ENCODE results near the gene PSMC2. TPM values are rescaled to one million over a fixed set of nuclear protein-coding genes. Genes with fewer than 3 reads are reported as not detected.

Gene PSMC2
- total and polyA plus RNA-seq, 2 of the 4 experiments (the other 2 are of a cell fraction): 184 to 311 TPM

- Histone ChIP-seq H4K91ac (ENCODE audit: insufficient read depth, low read depth, low read length) (no peak overlapping the region), H3K18ac (ENCODE audit: low read depth, low read length) (no peak overlapping the region)
Observed at GRCh38 chr7:103382032-103382402, 34.6 kb downstream of the PSMC2 start.

More at GRCh38 chr7:103382032-103382402, 34.6 kb downstream of the PSMC2 start:
- ChIA-PET POLR2A (ENCODE audit: unreplicated experiment) (no interaction called here), CTCF (no interaction called here)
- no peak overlapping the region for H2AK9ac ChIP-seq (replicated peaks; ENCODE audit: low read depth, low read length, poor library complexity)
- H2BK5ac ChIP-seq (ENCODE audit: low read depth, low read length, poor library complexity, severe bottlenecking): peak overlapping the region; percentile 78
- peaks cover 7% of the 10 kb centered on the region for H3K27me3 ChIP-seq (ENCODE audit: control insufficient read depth, insufficient read depth, low read length)
- H3K27ac ChIP-seq (ENCODE audit: insufficient read depth, low read length): no peak overlapping the region
- H3K23ac ChIP-seq (ENCODE audit: low read depth, low read length): no peak overlapping the region
- no peak overlapping the region for H2BK15ac ChIP-seq (ENCODE audit: low read depth, low read length)
- no peaks in the 10 kb centered on the region for H3K79me1 ChIP-seq (ENCODE audit: low read depth in 1 of 2, low read length in 2 of 2)
- H3K36me3 ChIP-seq (ENCODE audit: control insufficient read depth, insufficient read depth, low read length): no peaks in the 10 kb centered on the region
- no peak overlapping the region for H3K56ac ChIP-seq (ENCODE audit: extremely low read depth, insufficient read depth, low read length)
- H2AK5ac ChIP-seq (ENCODE audit: low read depth, low read length): no peak overlapping the region
- H4K20me1 ChIP-seq (ENCODE audit: insufficient read depth, low read length): no peaks in the 10 kb centered on the region
- H3K9me1 ChIP-seq (ENCODE audit: insufficient read depth, low read length): peaks cover 8% of the 10 kb centered on the region; the same call in 1 of the 2 replicates
- H2BK20ac ChIP-seq (ENCODE audit: low read depth, low read length): no peak overlapping the region
- no peak overlapping the region for H4K5ac ChIP-seq (ENCODE audit: low read depth, low read length)
- TF ChIP-seq MAFK (IDR thresholded peaks at IDR 0.05; ENCODE audit: low read depth, low read length): no peak
- TF ChIP-seq RCOR1 (IDR thresholded peaks at IDR 0.05; ENCODE audit: insufficient replicate concordance, low read length): no peak
- TF ChIP-seq ELK1 (IDR thresholded peaks at IDR 0.05; ENCODE audit: borderline replicate concordance, low read depth, low read length): no peak
- TF ChIP-seq CEBPB (IDR thresholded peaks at IDR 0.05; ENCODE audit: low read depth, low read length): no peak
- no peak for TF ChIP-seq RFX5 (IDR thresholded peaks at IDR 0.05; ENCODE audit: low read depth, low read length)
- TF ChIP-seq SMC3 (IDR thresholded peaks at IDR 0.05; ENCODE audit: low read depth, low read length): no peak
- no peak for TF ChIP-seq CHD1 (IDR thresholded peaks at IDR 0.05; ENCODE audit: low read depth, low read length)
- TF ChIP-seq BHLHE40 (IDR thresholded peaks at IDR 0.05; ENCODE audit: low read depth, low read length): no peak
- no peak for TF ChIP-seq MAZ (IDR thresholded peaks at IDR 0.05; ENCODE audit: borderline replicate concordance, low read depth, low read length)
- TF ChIP-seq RAD21 (IDR thresholded peaks at IDR 0.05; ENCODE audit: low read length): no peak
- no peak for TF ChIP-seq POLR2A (IDR thresholded peaks at IDR 0.05; ENCODE audit: low read depth, low read length)
- no peak for TF ChIP-seq NFE2L2 (IDR thresholded peaks at IDR 0.05; ENCODE audit: low read depth, low read length)
- no peak for TF ChIP-seq USF2 (IDR thresholded peaks at IDR 0.05; ENCODE audit: low read depth, low read length)
- TF ChIP-seq CTCF (conservative IDR thresholded peaks at IDR 0.05; ENCODE audit: low read depth, low read length): no peak
- no peak for TF ChIP-seq MXI1 (IDR thresholded peaks at IDR 0.05; ENCODE audit: borderline replicate concordance, low read depth, low read length)
- TF ChIP-seq FOS (IDR thresholded peaks at IDR 0.05; ENCODE audit: low read depth, low read length): no peak
- H3K9me3 ChIP-seq (ENCODE audit: control insufficient read depth, insufficient read depth, low read length): no peaks in the 10 kb centered on the region
- dilution Hi-C loops (cut with HindIII; ENCODE audit: low sequenced_read_pairs, unreplicated experiment) (no loop called here), intact Hi-C loops (cut with micrococcal nuclease) (no loop called here), in situ Hi-C loops (cut with MboI; ENCODE audit: low sequenced_read_pairs) (no loop called here)
- no TSS peak for BruUV-seq (replicated peaks)
- ATAC-seq (ENCODE audit: low read depth) (no peak), DNase-seq (no peak)
- H3K14ac ChIP-seq (replicated peaks; ENCODE audit: low read depth, low read length): no peak overlapping the region
- H3K4me3 ChIP-seq (ENCODE audit: insufficient read depth, low read depth, low read length): no peak overlapping the region
- no peak overlapping the region for H2BK120ac ChIP-seq (ENCODE audit: low read depth, low read length)
- H3K4me1 ChIP-seq (ENCODE audit: control insufficient read depth, insufficient read depth, low read length): no peaks in the 10 kb centered on the region; the same call in 1 of the 2 replicates
- no peak overlapping the region for H2AFZ ChIP-seq (replicated peaks; ENCODE audit: low read length, poor library complexity)
- no peak overlapping the region for H3K9ac ChIP-seq (ENCODE audit: low read depth, low read length)
- H3K4me2 ChIP-seq (ENCODE audit: low read depth, low read length): no peak overlapping the region
- no peak overlapping the region for H4K8ac ChIP-seq (ENCODE audit: low read depth in 2 of 2, low read length in 2 of 2)
- H3K4ac ChIP-seq (ENCODE audit: low read depth, low read length): no peak overlapping the region
- no CpG with 5 or more reads among the region's 5 CpGs for WGBS, 2 experiments (ENCODE audit: extremely low coverage in 2 of 2, insufficient read length in 1 of 2)

Data from IMR-90 (cell line).